ENCODE measurements around the gene EBF3. TPM values are rescaled to one million over a fixed set of nuclear protein-coding genes. Genes with fewer than 3 reads are reported as not detected.

Gene EBF3
- total RNA-seq, 1 experiment from 2014 or later: not detected

- ATAC-seq (no peak), DNase-seq (no peak)
- BruUV-seq (replicated peaks): no TSS peak
- TF ChIP-seq CTCF (conservative IDR thresholded peaks at IDR 0.05; ENCODE audit: low read depth, low read length) (no peak), EZH2 (IDR thresholded peaks at IDR 0.05; ENCODE audit: low read length, unreplicated experiment) (no peak), EZH2phosphoT487 (IDR thresholded peaks at IDR 0.05; ENCODE audit: borderline replicate concordance, low read length) (no peak)
- no peaks in the 10 kb centered on the region for H3K9me2 ChIP-seq (replicated peaks; ENCODE audit: low read length)
- H3K79me2 ChIP-seq (ENCODE audit: low read length): no peaks in the 10 kb centered on the region
- H3K4me2 ChIP-seq (ENCODE audit: low read length): no peak overlapping the region
- H3K4me1 ChIP-seq (ENCODE audit: insufficient read depth, low read length): no peaks in the 10 kb centered on the region
- no peaks in the 10 kb centered on the region for H4K20me1 ChIP-seq (ENCODE audit: low read length)
- ChIA-PET POLR2A (ENCODE audit: unreplicated experiment) (no interaction called here), CTCF (no interaction called here)
- H3K4me3 ChIP-seq (ENCODE audit: low read length): no peak overlapping the region
- no peak overlapping the region for H3K27ac ChIP-seq (ENCODE audit: low read length)
- H3K36me3 ChIP-seq (ENCODE audit: low read depth, low read length): no peaks in the 10 kb centered on the region
- H3F3A ChIP-seq (ENCODE audit: low read length, unreplicated experiment): no peaks in the 10 kb centered on the region
- no peak overlapping the region for H3K9ac ChIP-seq (ENCODE audit: low read length)
- H2AFZ ChIP-seq (ENCODE audit: low read length): no peak overlapping the region
- intact Hi-C loops (cut with micrococcal nuclease): no loop called here
- H3K9me3 ChIP-seq (ENCODE audit: low read length): no peaks in the 10 kb centered on the region
- no peaks in the 10 kb centered on the region for H3K27me3 ChIP-seq (ENCODE audit: low read length)
Measured at GRCh38 chr10:129992356-129992755, 28.3 kb upstream of the EBF3 start.

- H3F3A ChIP-seq (ENCODE audit: low read length, unreplicated experiment): no peaks in the 10 kb centered on the region
- 0 out of 2 replicates have a peak, but pooled peaks cover 2% of the 10 kb centered on the region for H3K27me3 ChIP-seq (ENCODE audit: low read length)
- DNase-seq: no peak
- TF ChIP-seq EZH2 (IDR thresholded peaks at IDR 0.05; ENCODE audit: low read length, unreplicated experiment): no peak
- no peak for TF ChIP-seq EZH2phosphoT487 (IDR thresholded peaks at IDR 0.05; ENCODE audit: borderline replicate concordance, low read length)
- no peak for TF ChIP-seq CTCF (conservative IDR thresholded peaks at IDR 0.05; ENCODE audit: low read depth, low read length)
- no peaks in the 10 kb centered on the region for H3K9me3 ChIP-seq (ENCODE audit: low read length)
- H3K4me3 ChIP-seq (ENCODE audit: low read length): no peak overlapping the region
- H3K4me1 ChIP-seq (ENCODE audit: insufficient read depth, low read length): no peaks in the 10 kb centered on the region
- intact Hi-C loops (cut with micrococcal nuclease): no loop called here
- H3K36me3 ChIP-seq (ENCODE audit: low read depth, low read length): no peaks in the 10 kb centered on the region
- H4K20me1 ChIP-seq (ENCODE audit: low read length): no peaks in the 10 kb centered on the region
- H3K79me2 ChIP-seq (ENCODE audit: low read length): no peaks in the 10 kb centered on the region
- no peak overlapping the region for H2AFZ ChIP-seq (ENCODE audit: low read length)
- no peaks in the 10 kb centered on the region for H3K9me2 ChIP-seq (replicated peaks; ENCODE audit: low read length)
- CTCF ChIA-PET: no interaction called here
- H3K27ac ChIP-seq (ENCODE audit: low read length): no peak overlapping the region
- no peak overlapping the region for H3K9ac ChIP-seq (ENCODE audit: low read length)
- H3K4me2 ChIP-seq (ENCODE audit: low read length): no peak overlapping the region
- ATAC-seq: no peak
- POLR2A ChIA-PET (ENCODE audit: unreplicated experiment): no interaction called here
- no TSS peak for BruUV-seq (replicated peaks)
Measured at GRCh38 chr10:129982825-129983224, 18.8 kb upstream of the EBF3 start.

- Histone ChIP-seq H3K27me3 (ENCODE audit: low read length) (0 out of 2 replicates have a peak, but pooled peaks cover 6% of the 10 kb centered on the region), H3F3A (ENCODE audit: low read length, unreplicated experiment) (no peaks in the 10 kb centered on the region), H3K36me3 (ENCODE audit: low read depth, low read length) (no peaks in the 10 kb centered on the region), H3K79me2 (ENCODE audit: low read length) (no peaks in the 10 kb centered on the region), H3K4me2 (ENCODE audit: low read length) (no peak overlapping the region), H3K27ac (ENCODE audit: low read length) (no peak overlapping the region), H4K20me1 (ENCODE audit: low read length) (no peaks in the 10 kb centered on the region), H3K9ac (ENCODE audit: low read length) (no peak overlapping the region), H2AFZ (ENCODE audit: low read length) (no peak overlapping the region), H3K9me3 (ENCODE audit: low read length) (no peaks in the 10 kb centered on the region), H3K9me2 (replicated peaks; ENCODE audit: low read length) (no peaks in the 10 kb centered on the region), H3K4me1 (ENCODE audit: insufficient read depth, low read length) (no peaks in the 10 kb centered on the region), H3K4me3 (ENCODE audit: low read length) (no peak overlapping the region)
- intact Hi-C loops (cut with micrococcal nuclease): no loop called here
- CTCF ChIA-PET: no interaction called here
- BruUV-seq (replicated peaks): no TSS peak
- DNase-seq: no peak
- ATAC-seq: no peak
- TF ChIP-seq CTCF (conservative IDR thresholded peaks at IDR 0.05; ENCODE audit: low read depth, low read length) (no peak), EZH2phosphoT487 (IDR thresholded peaks at IDR 0.05; ENCODE audit: borderline replicate concordance, low read length) (no peak), EZH2 (IDR thresholded peaks at IDR 0.05; ENCODE audit: low read length, unreplicated experiment) (no peak)
- POLR2A ChIA-PET (ENCODE audit: unreplicated experiment): no interaction called here
Measured at GRCh38 chr10:129978980-129979379, 14.9 kb upstream of the EBF3 start.
